Gastroesophageal sphincter (tissue), 4 donors: ENCODE results near the gene DOK6. TPM values are rescaled to one million over a fixed set of nuclear protein-coding genes. Genes with fewer than 3 reads are reported as not detected.
"Not testable (repeated sequence)": the region's sequence is repeated elsewhere in the genome, so short reads cannot be mapped to it uniquely, and the experiment has no call there.

Experiments used
- ATAC-seq: fragments of 150-250 bp; one replicate; pipeline ENCODE4 v1.9.1; 2016; ENCODE audit warnings: mild to moderate bottlenecking, moderate library complexity
- H3K27ac ChIP-seq, 4 donors: fragments of 200-600 bp; sonication (generic) in 3 of 4; 1 replicate in 3 of 4; 2 replicates in 1 of 4; pipeline ENCODE4 v1.5.1; 2016 to 2019
- H3K27me3 ChIP-seq: fragments of 200-600 bp; sonication (generic); one replicate; pipeline ENCODE4 v1.5.1; 2019
- H3K36me3 ChIP-seq, 2 donors: fragments of 200-600 bp; sonication (generic); one replicate each; pipeline ENCODE4 v1.5.1; 2019; ENCODE audit warnings: control low read depth in 1 of 2
- H3K4me1 ChIP-seq, 3 donors: fragments of 200-600 bp; sonication (generic); 1 replicate in 2 of 3; 2 replicates in 1 of 3; pipeline ENCODE4 v1.5.1; 2016 to 2019; ENCODE audit warnings: control low read depth in 2 of 3
- H3K4me3 ChIP-seq, 2 donors: fragments of 200-600 bp; sonication (generic); one replicate each; pipeline ENCODE4 v1.5.1; 2019; ENCODE audit warnings: mild to moderate bottlenecking in 1 of 2, moderate library complexity in 1 of 2
- H3K9me3 ChIP-seq, 3 donors: fragments of 200-600 bp; sonication (generic); one replicate each; pipeline ENCODE4 v1.5.1; 2017 to 2019; ENCODE audit warnings: control low read depth in 2 of 3
- EP300 ChIP-seq: sonication (generic); formaldehyde crosslinking; IDR thresholded peaks from one replicate; pipeline ENCODE4 v1.6.1; 2017; ENCODE audit warnings: antibody characterized with exemption, mild to moderate bottlenecking
- POLR2A ChIP-seq, 2 donors: fragments of 450-650 bp; IDR thresholded peaks; one replicate each; pipeline ENCODE4 v1.6.1; 2017; ENCODE audit warnings: antibody characterized with exemption in 2 of 2, mild to moderate bottlenecking in 2 of 2, moderate library complexity in 1 of 2
- POLR2AphosphoS5 ChIP-seq: sonication (generic); formaldehyde crosslinking; IDR thresholded peaks from one replicate; pipeline ENCODE4 v1.6.1; 2017; ENCODE audit warnings: antibody characterized with exemption
- WGBS, 2 donors: methylation state at CpG; one replicate each; pipeline ENCODE4 v1.1.5; 2018; ENCODE audit warnings: low coverage in 1 of 2; 5-methylcytosine and 5-hydroxymethylcytosine counted together
- total RNA-seq, 4 donors: library from RNA; depleted of rRNA; stranded (reverse); fragments of >200 nt; gene quantifications; one replicate each; pipeline ENCODE4 v1.1.0, GENCODE V29; 2016
- TF ChIP-seq, protein P1 (sequence below), 4 experiments: fragments of 200-600 bp in 2 of 4; fragments of 450-650 bp in 2 of 4; sonication (generic) in 1 of 4; IDR thresholded peaks; one replicate each; pipeline ENCODE4 v1.5.1; 2017 to 2019; ENCODE audit warnings: antibody characterized with exemption in 4 of 4, mild to moderate bottlenecking in 2 of 4, moderate library complexity in 2 of 4

The DOK6 gene
- total RNA-seq, 4 donors from 2014 or later: 0.62 to 3.4 (median 2.7) TPM

DNA sequence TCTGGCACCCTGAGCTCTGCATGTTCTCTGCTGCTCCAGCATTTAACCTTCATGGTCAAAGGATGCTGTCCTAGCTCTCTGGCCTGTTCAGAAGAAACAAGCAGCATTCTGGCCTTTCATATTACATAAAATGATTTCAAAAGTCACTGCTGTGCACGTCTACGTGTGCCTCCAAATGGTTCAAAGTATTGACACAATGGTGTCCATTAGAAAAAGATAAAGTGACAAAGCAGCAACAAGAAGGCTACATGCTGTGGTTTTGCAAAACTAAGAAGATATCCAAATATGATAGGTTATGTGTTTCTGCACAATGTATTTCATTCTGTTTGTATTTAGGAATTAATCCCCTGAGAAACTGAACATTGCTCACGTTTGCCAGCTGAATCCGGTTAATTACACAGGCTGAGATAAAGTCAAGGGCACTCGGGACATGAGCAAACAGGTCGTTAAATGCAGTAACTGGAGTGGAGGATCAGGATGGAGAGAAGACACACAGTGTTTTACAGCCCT is 258.5 kb downstream of the DOK6 start:
- ATAC-seq: no peak
- H3K27me3 ChIP-seq: no peaks in the 10 kb centered on the region
- H3K36me3 ChIP-seq: no peaks in the 10 kb centered on the region
- H3K27ac ChIP-seq: no peak overlapping the region
- no peaks in the 10 kb centered on the region for H3K9me3 ChIP-seq
- 45 to 48% methylated on average over 4 to 6 of the region's 6 CpGs for WGBS, 2 donors
- H3K4me3 ChIP-seq: no peak overlapping the region
- TF ChIP-seq, protein P1, sequence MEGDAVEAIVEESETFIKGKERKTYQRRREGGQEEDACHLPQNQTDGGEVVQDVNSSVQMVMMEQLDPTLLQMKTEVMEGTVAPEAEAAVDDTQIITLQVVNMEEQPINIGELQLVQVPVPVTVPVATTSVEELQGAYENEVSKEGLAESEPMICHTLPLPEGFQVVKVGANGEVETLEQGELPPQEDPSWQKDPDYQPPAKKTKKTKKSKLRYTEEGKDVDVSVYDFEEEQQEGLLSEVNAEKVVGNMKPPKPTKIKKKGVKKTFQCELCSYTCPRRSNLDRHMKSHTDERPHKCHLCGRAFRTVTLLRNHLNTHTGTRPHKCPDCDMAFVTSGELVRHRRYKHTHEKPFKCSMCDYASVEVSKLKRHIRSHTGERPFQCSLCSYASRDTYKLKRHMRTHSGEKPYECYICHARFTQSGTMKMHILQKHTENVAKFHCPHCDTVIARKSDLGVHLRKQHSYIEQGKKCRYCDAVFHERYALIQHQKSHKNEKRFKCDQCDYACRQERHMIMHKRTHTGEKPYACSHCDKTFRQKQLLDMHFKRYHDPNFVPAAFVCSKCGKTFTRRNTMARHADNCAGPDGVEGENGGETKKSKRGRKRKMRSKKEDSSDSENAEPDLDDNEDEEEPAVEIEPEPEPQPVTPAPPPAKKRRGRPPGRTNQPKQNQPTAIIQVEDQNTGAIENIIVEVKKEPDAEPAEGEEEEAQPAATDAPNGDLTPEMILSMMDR (IDR thresholded peaks at IDR 0.05): no peak
- TF ChIP-seq EP300 (no peak), POLR2AphosphoS5 (no peak), POLR2A (IDR thresholded peaks at IDR 0.05) (no peak)
- peaks cover 0 to 8% (median 0%) of the 10 kb centered on the region in 3 donors for H3K4me1 ChIP-seq

DNA sequence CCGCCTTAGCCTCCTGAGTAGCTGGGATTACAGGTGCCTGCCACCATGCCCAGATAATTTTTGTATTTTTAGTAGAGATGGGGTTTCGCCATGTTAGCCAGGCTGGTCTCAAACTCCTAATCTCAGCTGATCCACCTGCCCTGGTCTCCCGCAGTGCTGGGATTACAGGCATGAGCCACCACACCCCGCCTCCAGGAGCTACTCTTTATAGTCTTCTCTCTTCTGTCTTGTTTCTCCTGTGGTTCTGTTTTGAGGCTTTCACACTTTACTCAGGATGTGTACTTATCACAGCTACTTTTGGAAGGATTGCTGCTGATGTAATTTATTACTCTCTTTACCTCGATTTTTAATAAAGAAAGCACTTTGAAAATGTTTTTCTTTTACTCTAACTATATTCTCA is 261.4 kb downstream of the DOK6 start:
- not testable (repeated sequence) for H3K4me3 ChIP-seq, H3K4me1 ChIP-seq, ATAC-seq, H3K9me3 ChIP-seq, H3K27ac ChIP-seq, H3K36me3 ChIP-seq, H3K27me3 ChIP-seq
- 73 to 77% methylated on average over 3 to 5 of the region's 5 CpGs for WGBS, 2 donors

DNA sequence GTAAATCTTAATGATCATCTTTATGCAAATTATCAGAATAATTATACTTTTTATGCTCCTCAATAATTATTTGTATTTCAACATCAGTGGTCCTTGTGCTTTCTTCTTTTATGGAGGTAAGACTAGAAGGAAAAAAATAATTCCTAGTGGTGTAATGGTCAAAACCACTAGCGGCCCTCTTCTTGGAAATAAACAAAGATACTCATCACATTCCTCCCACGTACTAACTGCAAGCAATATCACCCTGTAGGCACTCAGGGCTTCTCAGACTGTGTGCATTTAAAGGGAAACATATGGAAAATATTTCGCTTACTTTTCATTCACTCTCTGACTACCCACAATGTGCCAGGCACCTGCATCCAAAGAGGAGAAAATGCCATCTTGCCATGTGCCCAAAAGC is 263.7 kb downstream of the DOK6 start:
- Histone ChIP-seq H3K27me3 (no peaks in the 10 kb centered on the region), H3K9me3 (no peaks in the 10 kb centered on the region), H3K36me3 (no peaks in the 10 kb centered on the region), H3K27ac (no peak overlapping the region), H3K4me3 (no peak overlapping the region), H3K4me1 (peaks cover 0 to 8% (median 0%) of the 10 kb centered on the region in 3 donors)
- no peak for ATAC-seq
- 63 to 72% methylated on average over 3 of the region's 3 CpGs for WGBS, 2 donors
- no peak for TF ChIP-seq EP300
- no peak for TF ChIP-seq POLR2A (IDR thresholded peaks at IDR 0.05)
- TF ChIP-seq POLR2AphosphoS5: no peak
- TF ChIP-seq, protein P1 (IDR thresholded peaks at IDR 0.05): no peak

DNA sequence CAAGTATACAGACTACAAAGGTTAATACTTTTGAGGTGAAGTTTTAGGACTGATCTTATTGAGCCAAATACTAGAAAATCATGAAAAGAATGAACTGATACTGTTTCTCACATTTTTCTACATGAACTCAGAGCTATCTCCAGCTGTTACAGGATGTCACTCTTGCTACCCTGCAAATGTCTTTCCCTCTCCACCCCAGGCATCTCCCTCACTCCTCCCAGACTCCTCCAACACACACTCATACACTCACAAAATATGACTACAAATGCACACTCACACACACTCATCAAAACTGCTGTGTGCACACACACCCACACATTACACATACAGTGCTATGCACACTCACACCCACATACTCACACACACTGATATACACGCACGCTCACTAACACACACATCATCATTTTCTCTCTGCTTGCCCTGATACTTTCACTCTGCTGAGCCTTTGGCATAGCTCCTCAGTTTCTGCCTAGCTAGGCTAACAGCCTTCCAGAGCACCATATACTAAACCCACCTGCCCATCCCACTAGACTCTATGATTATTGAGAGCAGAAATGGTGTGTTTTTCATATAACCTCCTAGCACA is 273.7 kb downstream of the DOK6 start:
- Histone ChIP-seq H3K4me1 (no peaks in the 10 kb centered on the region), H3K9me3 (no peaks in the 10 kb centered on the region), H3K27me3 (no peaks in the 10 kb centered on the region), H3K36me3 (no peaks in the 10 kb centered on the region), H3K27ac (no peak overlapping the region), H3K4me3 (no peak overlapping the region)
- no peak for TF ChIP-seq POLR2AphosphoS5
- ATAC-seq: no peak
- 43 to 61% methylated on average over 2 of the region's 2 CpGs for WGBS, 2 donors

DNA sequence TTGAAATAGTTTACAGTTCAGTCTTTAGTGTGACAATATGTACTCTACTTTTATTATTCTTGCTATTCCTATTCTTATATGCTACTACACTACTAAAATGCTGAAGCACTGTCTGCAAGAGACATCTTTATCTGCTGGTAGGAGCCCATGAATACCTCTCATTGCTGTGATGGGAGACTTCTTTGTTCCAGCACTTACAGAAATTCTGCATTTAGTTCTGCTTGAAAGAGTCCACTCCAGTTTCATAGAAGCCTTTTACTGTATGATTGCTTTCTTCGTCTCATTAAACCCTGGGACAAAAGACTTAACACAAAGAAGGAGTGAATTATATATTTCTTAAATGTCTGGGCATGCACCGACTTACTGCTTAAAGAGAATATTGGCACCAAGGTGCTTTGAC is 274.3 kb downstream of the DOK6 start:
- Histone ChIP-seq H3K4me1 (no peaks in the 10 kb centered on the region), H3K4me3 (no peak overlapping the region), H3K36me3 (no peaks in the 10 kb centered on the region), H3K9me3 (no peaks in the 10 kb centered on the region), H3K27ac (no peak overlapping the region), H3K27me3 (no peaks in the 10 kb centered on the region)
- WGBS, 2 donors: 82 to 92% methylated on average over 2 of the region's 2 CpGs
- ATAC-seq: no peak
- TF ChIP-seq, protein P1 (IDR thresholded peaks at IDR 0.05): no peak
- no peak for TF ChIP-seq EP300
- no peak for TF ChIP-seq POLR2AphosphoS5

DNA sequence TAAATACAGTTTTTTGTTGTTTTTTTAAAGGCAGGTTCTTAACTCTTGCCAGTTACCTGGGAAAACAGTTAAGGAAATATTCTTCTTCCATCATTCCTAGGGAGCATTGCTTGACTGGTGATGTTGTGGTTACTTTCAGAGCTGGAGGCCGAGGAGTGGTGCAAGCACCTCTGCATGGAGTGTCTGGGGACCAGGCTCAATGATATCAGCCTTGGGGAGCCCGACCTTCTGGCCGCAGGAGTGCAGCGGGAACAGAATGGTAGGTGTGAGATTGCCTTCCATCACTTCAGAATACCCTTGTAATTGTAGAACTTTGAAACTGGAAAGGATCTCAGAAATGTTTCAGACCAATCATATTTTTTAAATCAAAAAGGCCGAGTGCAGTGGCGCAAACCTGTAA is 276.9 kb downstream of the DOK6 start:
- no peaks in the 10 kb centered on the region for H3K9me3 ChIP-seq
- TF ChIP-seq EP300: no peak
- no peak for TF ChIP-seq POLR2A (IDR thresholded peaks at IDR 0.05)
- TF ChIP-seq POLR2AphosphoS5: no peak
- TF ChIP-seq, protein P1 (IDR thresholded peaks at IDR 0.05): no peak
- H3K27ac ChIP-seq: no peak overlapping the region
- H3K4me3 ChIP-seq: no peak overlapping the region
- no peaks in the 10 kb centered on the region for H3K36me3 ChIP-seq
- no peaks in the 10 kb centered on the region for H3K4me1 ChIP-seq
- no peak for ATAC-seq
- 98% methylated on average over 5 of the region's 6 CpGs; no CpG with 5 or more reads in 1 of the 2 donors for whole genome bisulfite sequencing, 2 donors
- H3K27me3 ChIP-seq: no peaks in the 10 kb centered on the region
